H1 (cell line): ENCODE measurements around the gene TMBIM6. TPM values are rescaled to one million over a fixed set of nuclear protein-coding genes. Genes with fewer than 3 reads are reported as not detected.

ENCODE experiments used
- BRCA1 ChIP-seq: IDR thresholded peaks from 2 replicates; pipeline ENCODE4 v1.6.1; 2012; ENCODE audit warnings: low read depth, low read length, improper control_type of control experiment
- GABPA ChIP-seq: IDR thresholded peaks from 2 replicates; pipeline ENCODE4 v1.6.1; 2011; ENCODE audit warnings: mild to moderate bottlenecking, low read length, moderate library complexity, borderline replicate concordance; ENCODE audit not compliant: insufficient read depth
- GTF2F1 ChIP-seq: IDR thresholded peaks from 2 replicates; pipeline ENCODE4 v1.6.1; 2012; ENCODE audit warnings: low read depth, low read length, improper control_type of control experiment, borderline replicate concordance
- NRF1 ChIP-seq: IDR thresholded peaks from 2 replicates; pipeline ENCODE4 v1.6.1; 2011; ENCODE audit warnings: mild to moderate bottlenecking, low read depth, low read length, improper control_type of control experiment
- RAD21 ChIP-seq, 2 experiments: IDR thresholded peaks in 1 of 2; conservative IDR thresholded peaks in 1 of 2; 2 replicates each; pipeline ENCODE4 v1.6.1; 2011; ENCODE audit warnings: low read depth in 2 of 2, low read length in 2 of 2, improper control_type of control experiment in 1 of 2, inconsistent platforms in 1 of 2, mild to moderate bottlenecking in 1 of 2, moderate library complexity in 1 of 2
- RNF2 ChIP-seq: fragments of 200-900, 300-1000 bp; sonication (generic); IDR thresholded peaks from 2 replicates; pipeline ENCODE4 v1.7.1; 2016; ENCODE audit warnings: borderline replicate concordance, low read depth, mild to moderate bottlenecking, antibody characterized with exemption, low read length; ENCODE audit not compliant: poor library complexity, severe bottlenecking; ENCODE audit errors: missing control alignments
- SIN3A ChIP-seq, 2 experiments: IDR thresholded peaks in 1 of 2; conservative IDR thresholded peaks in 1 of 2; 2 replicates each; pipeline ENCODE4 v1.6.1; 2011 to 2012; ENCODE audit warnings: low read length in 2 of 2, improper control_type of control experiment in 1 of 2, low read depth in 1 of 2, mild to moderate bottlenecking in 1 of 2
- TBP ChIP-seq: IDR thresholded peaks from 2 replicates; pipeline ENCODE4 v1.6.1; 2011; ENCODE audit warnings: low read depth, low read length, improper control_type of control experiment
- polyA plus RNA-seq, 7 experiments: library from polyadenylated mRNA; depleted of rRNA in 3 of 7; stranded (reverse) in 5 of 7; unstranded in 2 of 7; fragments of >200 nt in 5 of 7; fragments of 200-250 nt in 2 of 7; gene quantifications; 1 replicate in 5 of 7; 2 replicates in 1 of 7; 4 replicates in 1 of 7; pipeline versions ENCODE4 v1.2.1 to v1.2.3, GENCODE V29; 2011 to 2013; ENCODE audit warnings: missing spikeins in 2 of 7, mixed read lengths in 2 of 7
- total RNA-seq: library from RNA; stranded (reverse); fragmentation: NEBNext Ultra II Directional; extraction: Animal tissue kit (Norgen Biotek cat#: 25700); gene quantifications from 2 replicates; pipeline ENCODE4 v1.2.1, GENCODE V29; 2021

Gene TMBIM6
- total and polyA plus RNA-seq, 2 of the 8 experiments (the other 6 are each of a cell fraction or from before 2014, with no cell fraction given) = 423 to 556 TPM

DNA sequence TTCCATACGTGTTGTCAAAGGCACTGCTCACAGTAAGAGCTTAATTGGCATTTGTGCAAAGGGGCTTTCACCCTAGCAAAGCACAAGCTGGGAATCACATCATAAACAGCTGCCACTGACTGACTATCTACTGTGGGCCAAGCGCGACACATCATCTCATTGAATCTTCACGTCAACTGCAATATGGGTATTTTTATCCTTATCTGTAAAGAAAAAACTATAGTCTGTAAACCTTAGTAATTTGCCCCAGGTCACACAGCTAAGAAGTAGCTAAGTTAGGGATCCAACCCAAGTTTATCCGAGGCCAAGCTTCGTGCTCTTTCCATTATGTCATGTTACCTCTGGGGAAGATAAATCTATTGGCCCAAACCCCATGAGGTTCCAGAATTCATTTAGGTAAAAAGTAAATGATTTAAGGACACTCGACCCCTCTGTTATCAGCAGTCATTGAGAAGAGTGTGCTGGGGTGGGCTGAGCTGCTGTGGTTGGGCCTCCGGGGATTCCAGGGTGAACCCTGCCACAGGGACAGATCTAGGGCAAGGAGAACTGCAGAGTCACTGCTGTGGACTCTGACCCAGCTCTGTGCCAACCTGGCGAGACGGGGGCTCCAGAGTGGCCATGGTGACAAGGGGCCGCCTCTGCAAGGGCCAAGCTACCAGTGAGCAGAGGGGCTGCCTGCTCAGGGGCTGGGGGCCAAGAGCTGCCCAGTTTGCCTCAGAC, 59.2 kb downstream of the TMBIM6 start (continued):
- TF ChIP-seq SIN3A (conservative IDR thresholded peaks at IDR 0.05 in 1 of 2, IDR thresholded peaks at IDR 0.05 in 1 of 2; ENCODE audit: low read depth in 1 of 2, low read length in 2 of 2) (no peak), TBP (no peak), GABPA (no peak), GTF2F1 (no peak), NRF1 (no peak), RAD21 (IDR thresholded peaks at IDR 0.05 in 1 of 2, conservative IDR thresholded peaks at IDR 0.05 in 1 of 2; ENCODE audit: low read depth in 2 of 2, low read length in 2 of 2) (no peak), RNF2 (no peak), BRCA1 (no peak)
